HEK293 (cell line): Measurements from ENCODE around the gene GRK2.
"Not testable (repeated sequence)": the region's sequence is repeated elsewhere in the genome, so short reads cannot be mapped to it uniquely, and the experiment has no call there.

Source experiments
- CTCF ChIA-PET: fragments of 350-600 bp; formaldehyde crosslinking; extraction: SDS; loops from one replicate; lab custom pipeline; 2021; ENCODE audit warnings: antibody characterized with exemption; lab: Yijun Ruan, JAX
- POLR2A ChIA-PET: fragments of 300-600 bp; formaldehyde crosslinking; extraction: SDS; loops from one replicate; lab custom pipeline; 2020; ENCODE audit warnings: antibody characterized with exemption, inconsistent platforms; lab: Yijun Ruan, JAX
- H3K27ac ChIP-seq: fragments of 200-500 bp; sonication (Bioruptor generic); 2 replicates; pipeline ENCODE4 v1.5.1; 2014; ENCODE audit warnings: low read depth, low read length, control low read depth, inconsistent platforms; ENCODE audit errors: extremely low read depth
- H3K36me3 ChIP-seq, 2 experiments: fragments of 200-500 bp in 1 of 2; sonication (Bioruptor generic) in 1 of 2; 1 replicate in 1 of 2; 2 replicates in 1 of 2; pipeline ENCODE4 v1.5.1; 2014 to 2017; ENCODE audit warnings: inconsistent platforms in 2 of 2, low read length in 2 of 2; ENCODE audit not compliant: control insufficient read depth in 2 of 2, insufficient read depth in 1 of 2
- H3K4me1 ChIP-seq: fragments of 200-500 bp; sonication (Bioruptor generic); 2 replicates; pipeline ENCODE4 v1.5.1; 2014; ENCODE audit warnings: mild to moderate bottlenecking, low read length, inconsistent platforms; ENCODE audit not compliant: control insufficient read depth, insufficient read depth
- H3K4me3 ChIP-seq: 2 replicates; pipeline ENCODE4 v1.5.1; 2011; ENCODE audit warnings: low read depth, mild to moderate bottlenecking, control low read depth, low read length, moderate library complexity
- H3K9me3 ChIP-seq: fragments of 200-500 bp; sonication (Bioruptor generic); 2 replicates; pipeline ENCODE4 v1.5.1; 2014; ENCODE audit warnings: low read depth, low read length, inconsistent platforms; ENCODE audit not compliant: control insufficient read depth, insufficient read depth
- KLF17 ChIP-seq: fragments of 450-650 bp; formaldehyde crosslinking; IDR thresholded peaks from 2 replicates; pipeline ENCODE4 v1.5.1; 2016; ENCODE audit warnings: missing biosample characterization, missing genetic modification characterization
- PATZ1 ChIP-seq: fragments of 450-650 bp; formaldehyde crosslinking; IDR thresholded peaks from 2 replicates; pipeline ENCODE4 v1.5.1; 2016; ENCODE audit warnings: missing biosample characterization, missing genetic modification characterization
- PBX3 ChIP-seq: sonication (generic); formaldehyde crosslinking; IDR thresholded peaks from 2 replicates; pipeline ENCODE4 v1.8.1; 2022; ENCODE audit warnings: mild to moderate bottlenecking, moderate library complexity, missing genetic modification reagents
- REPIN1 ChIP-seq: fragments of 450-650 bp; formaldehyde crosslinking; IDR thresholded peaks from 2 replicates; pipeline ENCODE4 v1.5.1; 2017; ENCODE audit warnings: missing biosample characterization, missing genetic modification characterization, low read depth
- YY1 ChIP-seq: fragments of 450-650 bp; formaldehyde crosslinking; IDR thresholded peaks from 2 replicates; pipeline ENCODE4 v1.5.1; 2018; ENCODE audit warnings: missing biosample characterization, missing genetic modification characterization
- ZBTB20 ChIP-seq: fragments of 450-650 bp; formaldehyde crosslinking; IDR thresholded peaks from 2 replicates; pipeline ENCODE4 v1.5.1; 2016; ENCODE audit warnings: missing biosample characterization, missing genetic modification characterization
- ZBTB44 ChIP-seq: fragments of 450-650 bp; IDR thresholded peaks from 2 replicates; pipeline ENCODE4 v1.5.1; 2018; ENCODE audit warnings: missing biosample characterization, mild to moderate bottlenecking, missing genetic modification characterization
- ZBTB6 ChIP-seq: fragments of 450-650 bp; formaldehyde crosslinking; IDR thresholded peaks from 2 replicates; pipeline ENCODE4 v1.5.1; 2017; ENCODE audit warnings: missing biosample characterization, missing genetic modification characterization
- ZFHX2 ChIP-seq: fragments of 450-650 bp; formaldehyde crosslinking; conservative IDR thresholded peaks from 2 replicates; pipeline ENCODE4 v1.5.1; 2016; ENCODE audit warnings: missing biosample characterization, missing genetic modification characterization
- ZFP3 ChIP-seq: fragments of 450-650 bp; formaldehyde crosslinking; IDR thresholded peaks from 2 replicates; pipeline ENCODE4 v1.5.1; 2016; ENCODE audit warnings: low read depth, missing biosample characterization, missing genetic modification characterization
- ZNF112 ChIP-seq: fragments of 450-650 bp; formaldehyde crosslinking; IDR thresholded peaks from 2 replicates; pipeline ENCODE4 v1.5.0; 2017; ENCODE audit warnings: missing biosample characterization, missing genetic modification characterization
- ZNF148 ChIP-seq: fragments of 450-650 bp; formaldehyde crosslinking; IDR thresholded peaks from 2 replicates; pipeline ENCODE4 v1.5.0; 2017; ENCODE audit warnings: missing biosample characterization, missing genetic modification characterization, borderline replicate concordance
- ZNF223 ChIP-seq: fragments of 450-650 bp; formaldehyde crosslinking; IDR thresholded peaks from 2 replicates; pipeline ENCODE4 v1.5.1; 2016; ENCODE audit warnings: missing biosample characterization, missing genetic modification characterization
- ZNF302 ChIP-seq: fragments of 450-650 bp; formaldehyde crosslinking; IDR thresholded peaks from 2 replicates; pipeline ENCODE4 v1.5.1; 2016; ENCODE audit warnings: missing biosample characterization, missing genetic modification characterization, low read depth
- ZNF311 ChIP-seq: fragments of 450-650 bp; formaldehyde crosslinking; IDR thresholded peaks from 2 replicates; pipeline ENCODE4 v1.5.1; 2017; ENCODE audit warnings: missing biosample characterization, missing genetic modification characterization, borderline replicate concordance
- ZNF391 ChIP-seq: fragments of 450-650 bp; formaldehyde crosslinking; IDR thresholded peaks from 2 replicates; pipeline ENCODE4 v1.5.1; 2016; ENCODE audit warnings: low read depth, missing biosample characterization, missing genetic modification characterization, borderline replicate concordance
- ZNF48 ChIP-seq: fragments of 450-650 bp; formaldehyde crosslinking; IDR thresholded peaks from 2 replicates; pipeline ENCODE4 v1.5.1; 2016; ENCODE audit warnings: missing biosample characterization, missing genetic modification characterization
- ZNF530 ChIP-seq: fragments of 450-650 bp; formaldehyde crosslinking; IDR thresholded peaks from 2 replicates; pipeline ENCODE4 v1.5.1; 2016; ENCODE audit warnings: low read depth, missing biosample characterization, missing genetic modification characterization
- ZNF610 ChIP-seq: fragments of 450-650 bp; formaldehyde crosslinking; IDR thresholded peaks from 2 replicates; pipeline ENCODE4 v1.5.1; 2016; ENCODE audit warnings: missing biosample characterization, missing genetic modification characterization, borderline replicate concordance
- ZNF629 ChIP-seq: fragments of 450-650 bp; formaldehyde crosslinking; IDR thresholded peaks from 2 replicates; pipeline ENCODE4 v1.5.1; 2017; ENCODE audit warnings: missing biosample characterization, missing genetic modification characterization
- ZSCAN30 ChIP-seq: fragments of 450-650 bp; IDR thresholded peaks from 2 replicates; pipeline ENCODE4 v1.5.1; 2018; ENCODE audit warnings: missing biosample characterization, mild to moderate bottlenecking, missing genetic modification characterization, moderate library complexity
- ZXDB ChIP-seq: fragments of 450-650 bp; formaldehyde crosslinking; IDR thresholded peaks from 2 replicates; pipeline ENCODE4 v1.5.1; 2016; ENCODE audit warnings: missing biosample characterization, missing genetic modification characterization

The GRK2 gene

GRCh38 chr11:67317888-67318555 is 51.7 kb downstream of the GRK2 start (continued):
- no peak for TF ChIP-seq ZNF530 (tag by site-specific recombination)
- no peak for TF ChIP-seq ZNF610 (tag by site-specific recombination)
- TF ChIP-seq PBX3 (CRISPR knock-in tag): 0 out of 2 replicates have a peak, but pooled peaks have one; percentile 65
- TF ChIP-seq ZBTB6 (tag by site-specific recombination): no peak
- no peak for TF ChIP-seq KLF17 (tag by site-specific recombination)
- no peak for TF ChIP-seq ZNF302
- no peak for TF ChIP-seq ZNF148
- TF ChIP-seq ZFP3: no peak
- no peak for TF ChIP-seq ZNF311 (tag by site-specific recombination)
- TF ChIP-seq ZFHX2: no peak
- no peak for TF ChIP-seq ZNF629 (tag by site-specific recombination)
- no peak for TF ChIP-seq PATZ1 (tag by site-specific recombination)
- TF ChIP-seq ZBTB20 (tag by site-specific recombination): peak; percentile 79; the same call in 1 of the 2 replicates
- no peak for TF ChIP-seq ZNF48
- no peak for TF ChIP-seq REPIN1 (tag by site-specific recombination)
- no peak for TF ChIP-seq ZBTB44 (tag by site-specific recombination)
- 0 out of 2 replicates have a peak, but pooled peaks have one; percentile 9 for TF ChIP-seq ZNF391 (tag by site-specific recombination)
- TF ChIP-seq YY1 (tag by site-specific recombination): no peak
- no peak for TF ChIP-seq ZNF112 (tag by site-specific recombination)
- no peak for TF ChIP-seq ZNF223 (tag by site-specific recombination)
- no peak for TF ChIP-seq ZSCAN30 (tag by site-specific recombination)
- no peak for TF ChIP-seq ZXDB (tag by site-specific recombination)

GRCh38 chr11:67318876-67319275 is 52.6 kb downstream of the GRK2 start:
- CTCF ChIA-PET: interaction anchor here (0.7 to 11.2 kb wide), 3 partner anchors 30 to 56 kb away, joined by 3 to 104 read pairs (median 8); no protein-coding TSS in a partner anchor
- H3K27ac ChIP-seq, H3K9me3 ChIP-seq, POLR2A ChIA-PET, H3K4me3 ChIP-seq, H3K4me1 ChIP-seq: not testable (repeated sequence)
- peaks cover 0 to 16% of the 10 kb centered on the region in 2 experiments; a peak in 1 of 3 replicates for H3K36me3 ChIP-seq
